ENCODE results near the gene GALNT4. TPM values are rescaled to one million over a fixed set of nuclear protein-coding genes. Genes with fewer than 3 reads are reported as not detected.

GALNT4 gene
- 0.78 TPM for polyA plus RNA-seq (2012; ENCODE audit: low read depth, missing spikeins)

GRCh38 chr12:89524541-89525304, at the start of gene GALNT4:
TSS of gene GALNT4 (minus strand) at chr12:89524796. CDS start at chr12:89524549, 247 bp downstream.
- FAIRE-seq (peak; percentile 87), DNase-seq (ENCODE audit: insufficient read length, low spot score) (peak; percentile 77)
- peak; percentile 28; the same call in 1 of the 2 replicates for TF ChIP-seq SPI1 (IDR thresholded peaks at IDR 0.05; ENCODE audit: low read depth, low read length)
- TF ChIP-seq PAX5 (IDR thresholded peaks at IDR 0.05; ENCODE audit: insufficient read depth, low read length, severe bottlenecking) = no peak
- peak; percentile 41; the same call in 1 of the 2 replicates for TF ChIP-seq POLR2A (IDR thresholded peaks at IDR 0.05; ENCODE audit: low read depth, low read length)
- TF ChIP-seq POU2F2 (IDR thresholded peaks at IDR 0.05; ENCODE audit: low read depth, low read length) = no peak
- TF ChIP-seq POLR2AphosphoS5 (IDR thresholded peaks at IDR 0.05; ENCODE audit: low read depth, low read length) = no peak
- TF ChIP-seq TAF1 (IDR thresholded peaks at IDR 0.05; ENCODE audit: low read depth, low read length) = no peak; the same call in 1 of the 2 replicates

DNA sequence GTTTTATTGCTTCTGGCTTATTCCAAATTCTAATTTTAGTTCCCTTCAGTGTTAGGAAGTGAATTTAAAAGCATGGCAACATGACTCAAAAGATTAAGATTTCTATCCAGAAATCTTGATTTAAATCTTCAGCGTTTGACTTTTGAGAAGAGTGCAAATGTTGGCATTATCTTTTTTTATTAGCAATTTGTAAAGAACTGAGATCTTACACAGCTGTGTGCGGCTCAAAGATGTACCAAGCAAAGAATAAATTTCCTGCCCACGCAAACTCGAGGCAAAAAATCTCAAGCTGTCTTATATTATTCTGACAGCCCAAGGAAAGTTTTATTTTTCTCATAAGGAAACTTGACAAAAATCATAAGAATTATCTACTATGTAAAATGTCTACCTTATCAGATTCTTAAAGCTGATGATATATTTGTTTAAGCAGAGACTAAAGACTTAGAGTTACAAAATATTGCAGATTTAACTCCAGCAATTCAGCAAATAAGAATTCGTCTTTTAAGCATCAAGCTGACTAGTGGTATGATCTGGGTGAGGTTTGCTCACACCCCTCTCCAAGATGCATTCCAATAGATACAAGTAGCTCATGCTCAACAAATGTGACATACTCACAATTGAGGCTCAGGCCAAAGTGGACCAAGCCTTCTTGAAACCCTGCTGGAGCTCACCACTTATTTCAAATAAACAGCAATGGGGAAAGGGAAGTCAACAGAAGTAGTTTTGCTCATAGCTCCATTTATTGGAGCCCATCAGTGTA, 48.6 kb upstream of the GALNT4 start:
- FAIRE-seq (no peak), DNase-seq (ENCODE audit: insufficient read length, low spot score) (no peak)
- TF ChIP-seq POLR2AphosphoS5 (IDR thresholded peaks at IDR 0.05; ENCODE audit: low read depth, low read length) (no peak), POLR2A (IDR thresholded peaks at IDR 0.05; ENCODE audit: low read depth, low read length) (no peak), PAX5 (IDR thresholded peaks at IDR 0.05; ENCODE audit: insufficient read depth, low read length, severe bottlenecking) (no peak), SPI1 (IDR thresholded peaks at IDR 0.05; ENCODE audit: low read depth, low read length) (no peak), POU2F2 (IDR thresholded peaks at IDR 0.05; ENCODE audit: low read depth, low read length) (no peak), TAF1 (IDR thresholded peaks at IDR 0.05; ENCODE audit: low read depth, low read length) (no peak)

DNA sequence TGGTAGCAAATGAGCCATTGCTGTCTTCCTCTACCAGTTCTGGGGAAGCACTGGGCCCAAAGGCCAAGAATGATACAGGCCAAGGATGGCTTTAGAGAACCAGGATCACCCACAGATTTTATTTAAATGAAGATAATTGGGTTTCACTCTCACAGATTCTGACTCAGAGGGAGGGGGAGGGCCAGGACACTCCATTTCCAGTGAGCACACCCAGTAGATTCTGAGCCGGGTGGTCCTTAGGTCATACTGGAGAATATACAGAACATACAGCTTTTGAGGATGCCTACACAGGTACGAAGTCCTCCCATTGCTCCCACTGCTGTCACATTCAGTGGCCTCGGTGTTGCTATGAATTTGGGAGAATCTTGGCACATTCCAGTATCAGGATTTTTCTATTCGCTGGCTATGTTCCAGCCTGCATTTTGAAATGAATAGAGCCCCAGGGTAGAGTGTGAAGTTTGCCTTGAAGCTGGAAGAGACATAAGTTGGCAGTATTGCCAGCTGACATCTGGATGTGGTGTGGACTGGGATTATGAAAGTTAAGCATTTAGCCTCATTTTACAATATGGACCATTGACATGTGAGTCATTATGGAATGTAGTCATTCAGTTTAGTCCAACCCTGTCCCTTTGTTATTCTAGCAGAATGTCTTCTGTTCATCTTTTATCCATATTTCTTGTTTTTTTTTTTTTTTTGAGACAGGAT, 47.0 kb upstream of the GALNT4 start:
- DNase-seq (ENCODE audit: insufficient read length, low spot score) (no peak), FAIRE-seq (no peak)
- no peak for TF ChIP-seq POLR2A (IDR thresholded peaks at IDR 0.05; ENCODE audit: low read depth, low read length)
- TF ChIP-seq POU2F2 (IDR thresholded peaks at IDR 0.05; ENCODE audit: low read depth, low read length) = no peak
- TF ChIP-seq PAX5 (IDR thresholded peaks at IDR 0.05; ENCODE audit: insufficient read depth, low read length, severe bottlenecking) = no peak

DNA sequence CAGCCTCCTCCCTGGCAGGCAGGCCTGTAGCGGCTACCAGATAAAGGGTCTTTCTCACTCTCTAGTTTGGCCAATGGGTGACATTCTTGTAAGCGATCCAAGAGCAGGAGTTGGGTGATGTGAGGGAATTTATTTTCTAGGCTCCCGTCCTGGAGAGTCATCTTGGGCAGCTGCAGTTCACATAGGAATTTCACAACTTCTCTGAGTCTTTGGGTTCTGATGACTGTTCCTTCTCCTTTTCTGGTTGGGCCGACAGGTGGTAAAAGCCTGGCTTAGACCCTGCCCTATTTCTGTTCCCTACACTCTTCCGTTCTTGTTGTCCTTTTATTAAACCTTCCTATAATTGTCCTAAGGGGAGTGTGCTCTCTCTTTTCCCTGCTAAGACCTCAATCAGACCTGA, 43.9 kb upstream of the GALNT4 start:
- TF ChIP-seq POLR2AphosphoS5 (IDR thresholded peaks at IDR 0.05; ENCODE audit: low read depth, low read length) = no peak
- DNase-seq (ENCODE audit: insufficient read length, low spot score) (no peak), FAIRE-seq (no peak)

- FAIRE-seq (no peak), DNase-seq (ENCODE audit: insufficient read length, low spot score) (no peak)
- no peak for TF ChIP-seq SPI1 (IDR thresholded peaks at IDR 0.05; ENCODE audit: low read depth, low read length)
- no peak for TF ChIP-seq POLR2AphosphoS5 (IDR thresholded peaks at IDR 0.05; ENCODE audit: low read depth, low read length)
- TF ChIP-seq TAF1 (IDR thresholded peaks at IDR 0.05; ENCODE audit: low read depth, low read length) = no peak
- TF ChIP-seq POU2F2 (IDR thresholded peaks at IDR 0.05; ENCODE audit: low read depth, low read length) = no peak
- no peak for TF ChIP-seq PAX5 (IDR thresholded peaks at IDR 0.05; ENCODE audit: insufficient read depth, low read length, severe bottlenecking)
- TF ChIP-seq POLR2A (IDR thresholded peaks at IDR 0.05; ENCODE audit: low read depth, low read length) = no peak
Measured at GRCh38 chr12:89567691-89568239, 43.2 kb upstream of the GALNT4 start.

DNA sequence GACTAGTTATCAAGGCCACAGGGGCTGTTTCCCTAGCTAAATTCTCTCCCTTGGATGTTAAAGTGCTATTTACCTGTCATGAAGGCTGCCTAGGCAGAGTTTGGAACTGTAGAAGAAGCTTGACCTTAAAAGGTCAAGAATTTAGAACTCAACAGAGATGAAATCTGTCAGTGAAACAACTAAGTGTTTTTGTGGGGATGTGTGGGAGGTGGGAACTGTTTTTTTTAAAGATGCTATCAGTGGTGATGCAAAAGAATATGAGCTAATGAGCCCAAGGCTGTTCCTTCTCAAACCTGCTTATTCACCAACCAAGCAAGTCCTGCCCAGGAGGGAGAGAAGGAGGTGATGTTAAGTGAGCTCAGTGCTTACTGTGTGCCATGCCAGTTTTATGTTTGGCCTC, 42.0 kb upstream of the GALNT4 start:
- DNase-seq (ENCODE audit: insufficient read length, low spot score) = no peak
- no peak for TF ChIP-seq POU2F2 (IDR thresholded peaks at IDR 0.05; ENCODE audit: low read depth, low read length)
- peak; percentile 48 for FAIRE-seq

DNA sequence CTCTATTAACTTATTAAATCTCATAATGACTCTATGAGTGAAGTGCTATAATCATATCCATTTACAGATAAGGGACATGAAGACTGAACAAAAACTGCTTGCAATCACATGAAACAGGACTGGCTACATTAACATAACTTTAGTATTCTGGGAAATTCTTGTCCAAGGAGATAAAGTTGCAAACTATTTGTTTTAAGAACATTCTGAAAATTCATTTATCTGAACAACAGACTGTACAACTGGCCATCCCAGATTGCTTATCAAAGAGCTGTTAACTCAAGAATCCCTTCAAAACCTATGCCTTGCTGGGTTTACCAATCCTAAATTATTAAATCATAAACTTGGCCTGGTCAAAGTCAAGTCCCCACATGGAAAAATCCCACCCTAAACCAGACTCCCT, 40.4 kb upstream of the GALNT4 start:
- DNase-seq (ENCODE audit: insufficient read length, low spot score) (no peak), FAIRE-seq (no peak)
- TF ChIP-seq POU2F2 (IDR thresholded peaks at IDR 0.05; ENCODE audit: low read depth, low read length) = no peak
- no peak for TF ChIP-seq POLR2AphosphoS5 (IDR thresholded peaks at IDR 0.05; ENCODE audit: low read depth, low read length)
- TF ChIP-seq POLR2A (IDR thresholded peaks at IDR 0.05; ENCODE audit: low read depth, low read length) = no peak
- TF ChIP-seq PAX5 (IDR thresholded peaks at IDR 0.05; ENCODE audit: insufficient read depth, low read length, severe bottlenecking) = no peak
- no peak for TF ChIP-seq SPI1 (IDR thresholded peaks at IDR 0.05; ENCODE audit: low read depth, low read length)
- no peak for TF ChIP-seq TAF1 (IDR thresholded peaks at IDR 0.05; ENCODE audit: low read depth, low read length)

DNA sequence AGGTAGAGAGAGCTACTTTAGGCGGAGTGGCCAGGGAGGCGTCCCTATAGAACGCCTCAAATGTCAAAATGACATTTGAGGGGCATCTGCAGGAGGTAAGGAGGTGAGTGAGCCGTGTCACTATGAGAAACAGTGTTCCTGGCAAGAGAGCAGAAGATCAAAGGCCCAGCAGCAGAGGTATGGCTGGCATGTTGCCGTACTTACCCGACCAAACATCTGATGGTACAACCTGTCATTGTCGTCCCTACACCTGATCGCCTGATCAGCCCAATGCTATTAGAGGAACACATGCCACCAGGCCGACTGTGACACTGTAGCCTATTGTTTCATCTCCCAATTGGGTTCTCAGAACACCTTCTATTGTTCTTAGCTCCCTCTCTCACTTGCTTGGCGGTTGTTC, 35.2 kb upstream of the GALNT4 start:
- DNase-seq (ENCODE audit: insufficient read length, low spot score) (no peak), FAIRE-seq (no peak)
- TF ChIP-seq POU2F2 (IDR thresholded peaks at IDR 0.05; ENCODE audit: low read depth, low read length) = no peak
- TF ChIP-seq POLR2A (IDR thresholded peaks at IDR 0.05; ENCODE audit: low read depth, low read length) = no peak

GRCh38 chr12:89556976-89557375, 32.4 kb upstream of the GALNT4 start:
- FAIRE-seq (no peak), DNase-seq (ENCODE audit: insufficient read length, low spot score) (no peak)
- no peak for TF ChIP-seq TAF1 (IDR thresholded peaks at IDR 0.05; ENCODE audit: low read depth, low read length)
- TF ChIP-seq SPI1 (IDR thresholded peaks at IDR 0.05; ENCODE audit: low read depth, low read length) = no peak
- no peak for TF ChIP-seq PAX5 (IDR thresholded peaks at IDR 0.05; ENCODE audit: insufficient read depth, low read length, severe bottlenecking)
- no peak for TF ChIP-seq POLR2A (IDR thresholded peaks at IDR 0.05; ENCODE audit: low read depth, low read length)
- no peak for TF ChIP-seq POU2F2 (IDR thresholded peaks at IDR 0.05; ENCODE audit: low read depth, low read length)
- TF ChIP-seq POLR2AphosphoS5 (IDR thresholded peaks at IDR 0.05; ENCODE audit: low read depth, low read length) = no peak
